SU-DHL-6 (cell line): ENCODE data around the gene L3MBTL4.

Experiments
- H2AFZ ChIP-seq: fragments of 200-600 bp; sonication (generic); 2 replicates; pipeline ENCODE4 v1.6.1; 2014; ENCODE audit warnings: low read depth, mild to moderate bottlenecking, moderate library complexity, mixed read lengths, antibody characterized with exemption, low read length; ENCODE audit not compliant: severe bottlenecking
- H3F3A ChIP-seq: fragments of 200-600 bp; shearing (Covaris generic); 2 replicates; pipeline ENCODE4 v1.6.0; 2016; ENCODE audit warnings: antibody characterized with exemption, mild to moderate bottlenecking; ENCODE audit not compliant: insufficient read depth
- H3K27ac ChIP-seq: fragments of 200-600 bp; sonication (generic); 2 replicates; pipeline ENCODE4 v1.5.1; 2016; ENCODE audit warnings: low read depth, mild to moderate bottlenecking, low read length, moderate library complexity, mixed read lengths
- H3K27me3 ChIP-seq: fragments of 200-600 bp; sonication (generic), shearing (Covaris generic); 2 replicates; pipeline ENCODE4 v1.6.0; 2014; ENCODE audit warnings: mild to moderate bottlenecking, low read length
- H3K36me3 ChIP-seq: fragments of 200-600 bp; sonication (generic); 2 replicates; pipeline ENCODE4 v1.6.1; 2014; ENCODE audit warnings: mild to moderate bottlenecking, low read length, mixed read lengths
- H3K4me2 ChIP-seq: fragments of 300-600, 200-600 bp; shearing (Covaris generic), sonication (generic); 2 replicates; pipeline ENCODE4 v1.6.0; 2014; ENCODE audit warnings: low read length, low read depth, mild to moderate bottlenecking; ENCODE audit not compliant: poor library complexity, severe bottlenecking
- H3K4me3 ChIP-seq: fragments of 200-600 bp; sonication (generic); 2 replicates; pipeline ENCODE4 v1.5.1; 2014; ENCODE audit warnings: antibody characterized with exemption, low read length, mild to moderate bottlenecking, mixed read lengths; ENCODE audit not compliant: insufficient read depth, poor library complexity, severe bottlenecking
- H3K79me2 ChIP-seq: fragments of 200-600 bp; sonication (generic); 2 replicates; pipeline ENCODE4 v1.6.1; 2014; ENCODE audit warnings: mild to moderate bottlenecking, low read length, moderate library complexity; ENCODE audit not compliant: insufficient read depth
- H3K9ac ChIP-seq: fragments of 200-600 bp; sonication (generic); 2 replicates; pipeline ENCODE4 v1.7.0; 2014; ENCODE audit warnings: mild to moderate bottlenecking, low read length
- H3K9me2 ChIP-seq: fragments of 200-600 bp; sonication (generic); replicated peaks from 2 replicates; pipeline ENCODE4 v1.6.1; 2014; ENCODE audit warnings: low read length; ENCODE audit not compliant: insufficient read depth
- H3K9me3 ChIP-seq: fragments of 200-600 bp; sonication (generic); 2 replicates; pipeline ENCODE4 v1.6.1; 2014; ENCODE audit warnings: low read length, mixed read lengths; ENCODE audit not compliant: insufficient read depth
- H4K20me1 ChIP-seq: fragments of 200-600 bp; sonication (generic); 2 replicates; pipeline ENCODE4 v1.6.1; 2014; ENCODE audit warnings: low read depth, mild to moderate bottlenecking, antibody characterized with exemption, low read length, moderate library complexity, mixed read lengths
- CTCF ChIP-seq: fragments of 200-600 bp; sonication (generic); IDR thresholded peaks from one replicate; pipeline ENCODE4 v1.5.1; 2017; ENCODE audit warnings: antibody characterized with exemption, mild to moderate bottlenecking, low read length, moderate library complexity; ENCODE audit not compliant: insufficient read depth, poor library complexity, severe bottlenecking
- EZH2phosphoT487 ChIP-seq: fragments of 200-600 bp; sonication (generic), shearing (Covaris generic); conservative IDR thresholded peaks from 2 replicates; pipeline ENCODE4 v1.6.1; 2018; ENCODE audit warnings: mild to moderate bottlenecking, antibody characterized with exemption, low read length, moderate library complexity, mixed read lengths

L3MBTL4 gene

GRCh38 chr18:6210349-6211173 is 204.2 kb downstream of the L3MBTL4 start:
- H3K4me2 ChIP-seq: no peak overlapping the region
- H3K27me3 ChIP-seq: no peaks in the 10 kb centered on the region
- H3K9ac ChIP-seq: no peak overlapping the region

GRCh38 chr18:6207941-6208340 is 206.8 kb downstream of the L3MBTL4 start:
- H3K9me2 ChIP-seq: no peaks in the 10 kb centered on the region
- no peak overlapping the region for H2AFZ ChIP-seq
- no peaks in the 10 kb centered on the region for H3K27me3 ChIP-seq
- no peak overlapping the region for H3K27ac ChIP-seq
- no peak overlapping the region for H3K9ac ChIP-seq
- no peaks in the 10 kb centered on the region for H3F3A ChIP-seq
- no peak for TF ChIP-seq EZH2phosphoT487
- H3K4me2 ChIP-seq: no peak overlapping the region
- no peaks in the 10 kb centered on the region for H3K9me3 ChIP-seq
- no peaks in the 10 kb centered on the region for H3K36me3 ChIP-seq
- no peaks in the 10 kb centered on the region for H4K20me1 ChIP-seq
- no peaks in the 10 kb centered on the region for H3K79me2 ChIP-seq
- no peak overlapping the region for H3K4me3 ChIP-seq

More at GRCh38 chr18:6210349-6211173, 204.2 kb downstream of the L3MBTL4 start:
- Histone ChIP-seq H3K9me2 (no peaks in the 10 kb centered on the region), H2AFZ (no peak overlapping the region), H3K79me2 (no peaks in the 10 kb centered on the region), H3K9me3 (no peaks in the 10 kb centered on the region), H3F3A (no peaks in the 10 kb centered on the region), H4K20me1 (no peaks in the 10 kb centered on the region), H3K36me3 (no peaks in the 10 kb centered on the region), H3K27ac (no peak overlapping the region), H3K4me3 (no peak overlapping the region)
- TF ChIP-seq CTCF (no peak), EZH2phosphoT487 (no peak)

- H4K20me1 ChIP-seq: no peaks in the 10 kb centered on the region
- H3K9ac ChIP-seq: no peak overlapping the region
- no peaks in the 10 kb centered on the region for H3K36me3 ChIP-seq
- H3F3A ChIP-seq: no peaks in the 10 kb centered on the region
- no peak overlapping the region for H3K4me3 ChIP-seq
- H3K9me3 ChIP-seq: no peaks in the 10 kb centered on the region
- no peak overlapping the region for H2AFZ ChIP-seq
- H3K27ac ChIP-seq: no peak overlapping the region
- no peaks in the 10 kb centered on the region for H3K27me3 ChIP-seq
- H3K79me2 ChIP-seq: no peaks in the 10 kb centered on the region
- H3K9me2 ChIP-seq: no peaks in the 10 kb centered on the region
- TF ChIP-seq CTCF: no peak
- TF ChIP-seq EZH2phosphoT487: no peak
- no peak overlapping the region for H3K4me2 ChIP-seq
These were observed 207.6 kb downstream of the L3MBTL4 start for GRCh38 chr18:6207116-6207515.

GRCh38 chr18:6205706-6206105 is 209.0 kb downstream of the L3MBTL4 start:
- Histone ChIP-seq H3F3A (no peaks in the 10 kb centered on the region), H3K27ac (no peak overlapping the region), H3K4me2 (no peak overlapping the region), H3K9me2 (no peaks in the 10 kb centered on the region), H3K27me3 (no peaks in the 10 kb centered on the region), H2AFZ (no peak overlapping the region), H3K36me3 (no peaks in the 10 kb centered on the region), H3K79me2 (no peaks in the 10 kb centered on the region), H4K20me1 (no peaks in the 10 kb centered on the region), H3K9ac (no peak overlapping the region), H3K9me3 (no peaks in the 10 kb centered on the region), H3K4me3 (no peak overlapping the region)
- TF ChIP-seq CTCF (no peak), EZH2phosphoT487 (no peak)
